ENCODE measurements around the gene SLC7A4.

SLC7A4 gene

DNA sequence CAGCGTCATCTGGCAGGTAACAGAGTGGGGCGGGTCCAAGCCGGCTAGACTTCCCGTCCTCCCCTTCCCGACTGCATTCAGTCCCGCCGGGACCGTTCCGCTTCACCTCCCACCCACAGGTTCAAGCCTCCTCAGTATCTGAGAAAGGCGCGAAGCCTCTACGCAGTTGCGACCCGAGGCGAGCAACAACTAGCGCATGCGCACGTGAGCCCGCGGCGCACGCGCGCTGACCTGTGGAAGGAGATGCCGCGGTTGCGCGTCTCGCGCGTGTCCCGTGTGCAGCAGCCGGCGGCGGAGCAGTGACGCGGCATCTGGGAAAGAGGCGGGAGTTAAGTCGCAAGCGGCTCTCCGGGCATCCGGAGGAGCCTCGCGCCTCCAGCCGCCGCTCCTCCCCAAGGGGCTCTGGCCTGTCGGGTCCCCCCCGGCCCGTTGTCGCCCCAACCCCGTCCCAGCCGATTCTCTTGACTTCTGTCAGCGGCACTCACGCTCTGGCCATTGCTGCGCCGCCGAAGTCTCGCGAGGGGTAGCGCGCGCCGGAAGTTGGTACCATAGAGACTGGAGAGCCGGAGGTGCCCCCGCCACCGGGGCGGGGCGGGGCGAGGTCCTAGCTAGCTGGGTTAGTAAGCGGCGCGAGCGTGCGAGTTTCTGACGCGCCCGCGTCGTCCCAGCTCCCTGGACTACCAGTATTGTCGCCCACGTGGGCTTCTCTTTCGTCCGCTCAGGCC is 30.6 kb downstream of the SLC7A4 start, which contains the start of gene THAP7:
THAP7 (minus strand) TSS at position 518 of the 725 bp plus-strand sequence; CDS start at position 311, 207 bp downstream.
- peak within 1 kb of the TSS; percentile 84 for H3K4me3 ChIP-seq (ENCODE audit: low read depth, low read length)
- TF ChIP-seq, protein P1, sequence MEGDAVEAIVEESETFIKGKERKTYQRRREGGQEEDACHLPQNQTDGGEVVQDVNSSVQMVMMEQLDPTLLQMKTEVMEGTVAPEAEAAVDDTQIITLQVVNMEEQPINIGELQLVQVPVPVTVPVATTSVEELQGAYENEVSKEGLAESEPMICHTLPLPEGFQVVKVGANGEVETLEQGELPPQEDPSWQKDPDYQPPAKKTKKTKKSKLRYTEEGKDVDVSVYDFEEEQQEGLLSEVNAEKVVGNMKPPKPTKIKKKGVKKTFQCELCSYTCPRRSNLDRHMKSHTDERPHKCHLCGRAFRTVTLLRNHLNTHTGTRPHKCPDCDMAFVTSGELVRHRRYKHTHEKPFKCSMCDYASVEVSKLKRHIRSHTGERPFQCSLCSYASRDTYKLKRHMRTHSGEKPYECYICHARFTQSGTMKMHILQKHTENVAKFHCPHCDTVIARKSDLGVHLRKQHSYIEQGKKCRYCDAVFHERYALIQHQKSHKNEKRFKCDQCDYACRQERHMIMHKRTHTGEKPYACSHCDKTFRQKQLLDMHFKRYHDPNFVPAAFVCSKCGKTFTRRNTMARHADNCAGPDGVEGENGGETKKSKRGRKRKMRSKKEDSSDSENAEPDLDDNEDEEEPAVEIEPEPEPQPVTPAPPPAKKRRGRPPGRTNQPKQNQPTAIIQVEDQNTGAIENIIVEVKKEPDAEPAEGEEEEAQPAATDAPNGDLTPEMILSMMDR (IDR thresholded peaks at IDR 0.05; ENCODE audit: control insufficient read depth, extremely low read depth, insufficient read depth): no peak
- peak; percentile 83 for DNase-seq (ENCODE audit: low read depth)

DNA sequence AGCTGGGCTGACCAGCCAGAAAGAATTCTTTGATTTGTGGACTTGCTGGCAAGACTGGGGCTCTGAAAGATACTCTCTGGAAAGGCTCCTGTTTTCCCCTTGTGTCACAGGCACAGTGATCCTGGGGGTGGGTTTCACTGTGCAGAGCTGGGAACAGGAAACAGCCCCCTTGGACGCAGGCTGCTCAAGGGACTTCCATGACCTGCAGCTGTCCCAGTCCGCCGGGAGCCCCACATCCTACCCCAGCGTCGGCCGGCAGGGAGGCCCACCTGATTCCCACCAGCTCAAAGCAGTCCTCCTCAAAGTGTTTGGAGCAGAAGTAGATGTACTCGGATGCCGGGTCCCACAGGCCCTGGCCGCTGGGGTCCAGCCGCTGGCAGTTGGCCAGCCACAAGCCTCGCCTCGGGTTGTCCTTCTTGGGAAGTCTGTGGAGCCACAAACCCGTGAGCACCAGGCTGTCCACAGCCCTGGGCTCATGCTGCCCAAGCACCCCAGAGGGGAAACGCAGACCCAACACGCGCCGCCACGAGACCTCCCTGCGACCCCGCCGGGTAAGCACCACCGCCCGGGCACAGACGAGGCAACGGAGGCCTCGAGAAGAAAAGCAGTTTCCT is 31.3 kb downstream of the SLC7A4 start:
- peak overlapping the region; percentile 84 for H3K4me3 ChIP-seq (ENCODE audit: low read depth, low read length)
- DNase-seq (ENCODE audit: low read depth): no peak
- TF ChIP-seq, protein P1 (IDR thresholded peaks at IDR 0.05; ENCODE audit: control insufficient read depth, extremely low read depth, insufficient read depth): no peak

DNA sequence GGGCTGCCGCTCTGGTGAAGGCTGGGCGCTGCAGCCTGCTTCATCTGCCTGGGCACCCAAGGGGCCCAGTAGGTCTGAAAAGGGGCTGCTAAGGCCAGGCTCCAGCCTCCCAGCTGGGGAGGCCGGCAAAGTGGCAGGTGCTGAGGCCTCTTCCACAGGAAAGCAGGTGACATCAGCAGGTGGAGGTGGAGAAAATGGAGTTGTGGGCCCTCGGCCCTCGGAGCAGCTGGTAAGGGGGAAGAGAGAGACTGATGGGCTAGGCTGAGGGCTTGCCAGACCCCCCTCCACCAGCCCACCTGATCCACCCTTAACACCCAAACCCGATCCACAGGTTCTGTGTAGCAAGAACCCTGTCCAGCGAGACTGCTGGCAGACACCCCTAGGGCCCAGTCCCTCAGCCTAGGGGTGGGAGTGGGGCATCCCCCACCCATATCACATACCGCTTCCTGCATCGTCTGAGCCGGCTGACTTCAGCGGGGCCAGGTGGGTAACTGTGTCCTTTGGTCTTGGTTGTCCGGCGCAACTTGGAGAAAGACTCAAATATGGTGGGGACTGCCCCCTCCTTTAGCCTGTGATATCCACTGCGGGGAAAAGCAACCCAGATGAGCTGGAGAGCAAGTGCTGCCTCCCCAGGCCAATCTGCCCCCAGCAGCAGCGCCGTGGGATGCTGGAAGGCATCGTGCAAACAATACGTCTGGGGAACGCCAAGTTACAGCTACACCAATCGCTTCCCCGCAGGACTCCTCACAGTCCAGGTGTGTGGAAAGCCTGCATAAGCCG is 32.0 kb downstream of the SLC7A4 start:
- H3K4me3 ChIP-seq (ENCODE audit: low read depth, low read length): peak overlapping the region; percentile 84
- TF ChIP-seq, protein P1 (IDR thresholded peaks at IDR 0.05; ENCODE audit: control insufficient read depth, extremely low read depth, insufficient read depth): no peak
- peak; percentile 8 for DNase-seq (ENCODE audit: low read depth)

DNA sequence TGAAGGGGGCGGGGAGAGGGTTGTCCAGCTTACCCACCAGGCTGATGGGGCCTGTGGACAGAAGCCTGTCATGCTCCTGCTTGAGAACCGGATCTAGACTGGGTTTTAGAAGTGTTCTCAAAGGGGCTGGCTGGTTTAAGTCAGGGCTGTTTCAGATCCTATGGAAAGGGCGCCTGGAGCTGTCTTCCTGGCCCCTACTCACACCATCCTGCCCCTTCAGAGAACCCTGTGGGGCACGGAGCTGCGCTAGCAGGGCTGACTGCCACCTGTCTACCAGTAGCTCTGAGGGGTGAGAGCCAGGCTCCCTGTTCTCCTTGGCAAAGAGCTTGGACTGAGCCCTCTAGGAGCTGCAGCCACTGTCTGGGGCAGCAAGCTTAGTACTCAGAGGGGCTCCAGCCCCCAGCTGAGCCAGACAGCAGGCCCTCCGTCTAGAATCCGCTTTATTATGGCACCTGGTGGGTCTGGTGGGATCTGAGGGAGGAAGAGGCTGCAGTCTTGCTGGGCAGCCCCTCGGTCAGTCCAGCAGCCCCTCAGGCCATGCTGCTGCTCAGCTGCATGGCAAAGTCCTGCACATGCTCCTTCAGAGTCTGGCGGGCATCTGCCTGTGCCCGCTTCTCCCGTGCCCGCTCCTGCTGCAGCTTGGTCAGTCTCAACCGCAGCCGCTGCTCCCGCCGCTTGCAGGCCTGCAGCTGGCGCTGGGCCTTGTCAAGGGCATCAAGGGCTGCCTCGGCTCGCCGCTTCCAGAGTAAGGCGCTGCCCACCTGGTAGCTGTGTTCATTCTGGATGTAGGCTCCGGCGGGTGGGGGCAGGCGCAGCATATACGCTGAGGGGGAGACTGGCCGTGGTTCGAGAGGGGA is 32.8 kb downstream of the SLC7A4 start:
- TF ChIP-seq, protein P1 (IDR thresholded peaks at IDR 0.05; ENCODE audit: control insufficient read depth, extremely low read depth, insufficient read depth): no peak
- H3K4me3 ChIP-seq (ENCODE audit: low read depth, low read length): no peak overlapping the region
- no peak for DNase-seq (ENCODE audit: low read depth)

DNA sequence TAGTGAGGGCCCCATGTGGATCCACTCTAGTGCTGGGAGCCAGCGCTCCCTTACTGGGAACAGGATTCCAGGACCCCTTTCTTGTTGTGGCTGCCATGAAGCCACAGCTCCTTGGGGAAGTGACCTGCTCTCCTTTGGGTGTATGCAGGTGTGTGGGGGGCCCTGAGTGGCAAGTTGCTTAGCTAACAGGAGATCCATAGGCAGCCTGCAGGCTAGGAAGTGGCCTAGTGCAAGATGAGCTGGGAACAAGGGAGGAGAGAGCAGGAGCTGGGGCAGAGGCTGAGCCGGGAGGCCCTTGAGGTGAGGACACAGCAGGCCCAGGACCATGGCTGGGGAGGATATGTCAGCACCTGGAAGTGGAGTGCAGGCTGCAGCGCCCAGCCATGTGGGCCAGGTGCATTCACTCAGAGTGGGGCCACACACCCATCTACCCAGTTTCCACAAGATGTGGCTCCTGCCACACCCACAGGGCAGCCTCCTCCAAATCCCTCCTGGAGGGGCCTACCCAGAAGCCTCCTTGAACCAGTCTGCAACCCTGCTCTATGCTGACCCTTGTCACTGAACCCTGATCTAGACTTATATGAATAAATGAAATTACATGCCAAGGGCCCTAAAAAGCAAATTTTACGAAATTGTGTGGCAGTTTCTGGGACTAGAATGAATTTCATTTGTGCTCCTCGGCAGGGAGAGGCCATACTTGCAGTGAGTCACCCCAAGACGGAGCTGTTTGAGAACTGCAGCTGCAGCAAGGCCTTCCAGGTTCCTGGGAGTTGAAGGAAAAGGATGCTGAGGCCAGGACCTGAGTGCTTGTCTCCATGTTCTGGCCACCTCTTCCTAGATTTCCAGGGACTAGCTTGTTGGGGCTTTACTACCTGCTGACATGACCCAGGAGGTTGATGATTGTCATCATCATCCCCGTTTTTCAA is 33.7 kb downstream of the SLC7A4 start:
- TF ChIP-seq, protein P1 (IDR thresholded peaks at IDR 0.05; ENCODE audit: control insufficient read depth, extremely low read depth, insufficient read depth): no peak
- no peak for DNase-seq (ENCODE audit: low read depth)
- H3K4me3 ChIP-seq (ENCODE audit: low read depth, low read length): no peak overlapping the region

Data from LNCaP clone FGC (cell line).